Left ventricle myocardium superior (tissue), 1 donor: ENCODE measurements around the gene RCBTB1. TPM values are rescaled to one million over a fixed set of nuclear protein-coding genes. Genes with fewer than 3 reads are reported as not detected.
"Not testable (repeated sequence)": the region's sequence is repeated elsewhere in the genome, so short reads cannot be mapped to it uniquely, and the experiment has no call there.

Source experiments
- ATAC-seq: fragments of 200-7000 bp; cut with Tn5 transposase; one replicate; pipeline ENCODE4 v1.9.1; 2020; ENCODE audit warnings: mild to moderate bottlenecking, moderate library complexity
- DNase-seq: peaks from one replicate; pipeline ENCODE4 v3.0.0-alpha.2; 2020
- intact Hi-C: fragments of 100-400 bp; cut with micrococcal nuclease; formaldehyde crosslinking; loops from one replicate; pipeline ENCODE4 v1.11.0; 2022
- total RNA-seq: library from RNA; stranded (reverse); fragmentation: NEBNext Ultra II Directional; extraction: Animal tissue kit (Norgen Biotek cat#: 25700); gene quantifications from one replicate; pipeline ENCODE4 v1.2.1, GENCODE V29; 2021
- donor health status: DM: no; HTN: yes; CAD: no; lungs with severe emphysema.

RCBTB1 gene
- total RNA-seq, 1 donor from 2014 or later, result 23.1 TPM

- DNase-seq (no peak), ATAC-seq (no peak)
- intact Hi-C loops, result loop anchor here (5.0 kb wide), 1 partner anchor 305 kb away; no protein-coding TSS in a partner anchor
Measured at GRCh38 chr13:49607761-49608160, 22.4 kb upstream of the RCBTB1 start.

- ATAC-seq (peak; percentile 96), DNase-seq (peak; percentile 91)
- intact Hi-C loops, result loop anchor here (5.0 kb wide), 1 partner anchor 305 kb away; no protein-coding TSS in a partner anchor
Measured at GRCh38 chr13:49606747-49607648, 21.6 kb upstream of the RCBTB1 start.

GRCh38 chr13:49604570-49604969 is 19.2 kb upstream of the RCBTB1 start:
- intact Hi-C loops, result no loop called here
- DNase-seq (no peak), ATAC-seq (no peak)

GRCh38 chr13:49602615-49603014 is 17.3 kb upstream of the RCBTB1 start:
- ATAC-seq, intact Hi-C loops, DNase-seq: not testable (repeated sequence)

- no peak for DNase-seq
- intact Hi-C loops, result no loop called here
- ATAC-seq, result no peak
Measured at GRCh38 chr13:49602005-49602404, 16.6 kb upstream of the RCBTB1 start.

GRCh38 chr13:49597043-49597641 is 11.8 kb upstream of the RCBTB1 start:
- ATAC-seq (no peak), DNase-seq (no peak)
- intact Hi-C loops, result no loop called here

- intact Hi-C loops, result no loop called here
- ATAC-seq, result no peak
- DNase-seq, result no peak
Measured at GRCh38 chr13:49596221-49596620, 10.9 kb upstream of the RCBTB1 start.

- intact Hi-C loops, result no loop called here
- DNase-seq (no peak), ATAC-seq (no peak)
Measured at GRCh38 chr13:49594576-49594975, 9.2 kb upstream of the RCBTB1 start.

- ATAC-seq, intact Hi-C loops, DNase-seq: not testable (repeated sequence)
Measured at GRCh38 chr13:49593876-49594275, 8.5 kb upstream of the RCBTB1 start.

- ATAC-seq, intact Hi-C loops, DNase-seq: not testable (repeated sequence)
Measured at GRCh38 chr13:49590714-49591113, 5.4 kb upstream of the RCBTB1 start.

- no peak for ATAC-seq
- no peak for DNase-seq
- intact Hi-C loops, result no loop called here
Measured at GRCh38 chr13:49587311-49587847, 2.0 kb upstream of the RCBTB1 start.

GRCh38 chr13:49586717-49587116 is 1.4 kb upstream of the RCBTB1 start:
- DNase-seq, result no peak
- no peak for ATAC-seq
- intact Hi-C loops, result no loop called here

GRCh38 chr13:49584771-49585182 is 581 bp downstream of the RCBTB1 start:
- DNase-seq (no peak), ATAC-seq (peak; percentile 3)
- intact Hi-C loops, result no loop called here

GRCh38 chr13:49580980-49581680 is 4.2 kb downstream of the RCBTB1 start:
- intact Hi-C loops, result no loop called here
- ATAC-seq, result no peak
- no peak for DNase-seq

GRCh38 chr13:49579501-49579900 is 5.9 kb downstream of the RCBTB1 start:
- intact Hi-C loops, result no loop called here
- ATAC-seq (no peak), DNase-seq (no peak)

- DNase-seq (no peak), ATAC-seq (no peak)
- intact Hi-C loops, result no loop called here
Measured at GRCh38 chr13:49571299-49572240, 13.8 kb downstream of the RCBTB1 start.

- ATAC-seq, result no peak
- no peak for DNase-seq
- intact Hi-C loops, result no loop called here
Measured at GRCh38 chr13:49569993-49570689, 15.2 kb downstream of the RCBTB1 start.

- peak; percentile 39 for ATAC-seq
- intact Hi-C loops, result no loop called here
Measured at GRCh38 chr13:49567491-49567890, 17.9 kb downstream of the RCBTB1 start.

More at GRCh38 chr13:49567491-49567890, 17.9 kb downstream of the RCBTB1 start:
- no peak for DNase-seq
